ENCODE data around the gene KCTD18.

KCTD18 gene

DNA sequence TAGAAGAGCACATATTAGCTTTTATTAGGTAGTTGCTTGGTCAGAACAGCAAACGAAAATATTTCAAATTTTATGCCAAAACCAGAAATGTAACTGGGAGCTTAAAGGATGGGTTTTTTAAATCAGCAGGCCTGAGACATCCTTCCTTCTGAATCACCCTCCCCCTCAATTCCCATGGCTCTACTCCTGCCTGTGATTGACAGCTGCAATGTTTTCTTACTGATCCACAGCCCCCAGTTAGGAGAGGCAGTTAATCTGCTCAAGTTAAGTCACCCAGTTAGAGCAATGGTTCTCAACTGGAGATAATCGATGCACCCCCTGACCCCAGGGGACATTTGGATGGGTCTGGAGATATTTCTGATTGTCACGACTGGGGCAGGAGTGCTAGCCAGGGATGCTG, 24.9 kb downstream of the KCTD18 start:
- no peak for DNase-seq

GRCh38 chr2:200483729-200484198, 26.1 kb downstream of the KCTD18 start:
- no peak for DNase-seq

DNA sequence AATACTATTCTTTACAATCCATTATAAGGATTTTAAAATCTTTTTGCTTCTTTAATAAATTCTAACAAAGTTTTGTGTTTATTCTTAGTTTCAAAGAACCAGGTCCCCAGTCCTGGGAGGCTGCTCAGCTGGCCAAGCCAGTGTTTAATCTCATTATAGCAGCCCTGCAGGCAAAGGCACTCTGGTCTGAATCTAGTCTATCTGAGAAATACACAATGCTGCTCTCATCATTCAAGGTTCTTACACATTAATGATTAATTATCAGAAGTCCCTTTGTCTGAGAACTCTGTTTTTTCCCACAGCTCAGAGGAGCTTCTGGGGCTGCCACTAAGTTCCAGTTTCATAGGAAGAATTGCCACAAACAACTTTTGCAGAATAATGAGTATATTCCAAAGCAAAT, 27.7 kb downstream of the KCTD18 start:
- DNase-seq = no peak

DNA sequence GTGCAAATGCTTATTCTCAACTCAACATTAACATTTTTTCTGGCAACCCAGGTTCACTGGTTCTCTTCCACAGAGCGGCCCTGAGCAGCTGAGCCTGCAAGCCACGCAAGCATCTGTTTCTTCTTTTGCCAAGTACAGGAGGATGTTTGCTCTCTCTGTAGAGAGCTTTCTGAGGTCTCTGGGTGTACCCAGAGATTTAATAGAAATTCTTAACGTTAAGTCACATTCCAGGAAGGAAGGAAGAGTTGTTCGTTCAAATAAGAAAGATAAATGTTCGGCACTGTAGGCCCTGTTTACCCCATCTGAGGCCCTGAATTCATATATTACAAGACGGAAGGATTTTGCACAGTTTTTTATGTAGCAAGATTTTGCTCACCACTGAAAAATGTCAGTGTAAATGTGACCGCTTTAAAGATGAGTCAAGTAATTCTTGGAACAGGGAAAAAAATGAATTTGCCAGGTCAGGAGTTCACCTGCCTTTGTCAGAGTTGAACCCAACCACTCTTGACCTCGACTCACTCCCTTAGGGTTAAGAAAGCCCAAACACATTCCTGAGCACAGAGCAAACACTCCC, 30.1 kb downstream of the KCTD18 start:
- DNase-seq = no peak

DNA sequence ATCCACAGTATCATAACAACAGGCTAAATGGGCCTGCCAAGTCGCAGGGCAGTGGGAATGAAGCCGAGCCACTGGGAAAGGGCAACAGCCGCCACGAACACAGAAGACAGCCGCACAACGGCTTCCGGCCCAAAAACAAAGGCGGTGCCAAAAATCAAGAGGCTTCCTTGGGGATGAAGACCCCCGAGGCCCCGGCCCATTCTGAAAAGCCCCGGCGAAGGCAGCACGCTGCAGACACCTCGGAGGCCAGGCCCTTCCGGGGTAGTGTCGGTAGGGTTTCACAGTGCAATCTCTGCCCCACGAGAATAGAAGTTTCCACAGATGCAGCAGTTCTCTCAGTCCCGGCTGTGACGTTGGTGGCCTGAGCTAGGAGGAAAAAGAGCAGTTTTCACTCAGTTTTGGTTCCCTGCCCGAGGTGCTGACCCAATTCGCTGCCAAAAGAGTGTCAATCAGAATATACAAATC, 32.2 kb downstream of the KCTD18 start:
- DNase-seq = no peak

GRCh38 chr2:200476836-200477235, 33.0 kb downstream of the KCTD18 start:
- DNase-seq = no peak

- DNase-seq = no peak
These were observed 34.1 kb downstream of the KCTD18 start for GRCh38 chr2:200475795-200476194.

- DNase-seq = no peak
These were observed 36.9 kb downstream of the KCTD18 start for GRCh38 chr2:200472853-200473464.

DNA sequence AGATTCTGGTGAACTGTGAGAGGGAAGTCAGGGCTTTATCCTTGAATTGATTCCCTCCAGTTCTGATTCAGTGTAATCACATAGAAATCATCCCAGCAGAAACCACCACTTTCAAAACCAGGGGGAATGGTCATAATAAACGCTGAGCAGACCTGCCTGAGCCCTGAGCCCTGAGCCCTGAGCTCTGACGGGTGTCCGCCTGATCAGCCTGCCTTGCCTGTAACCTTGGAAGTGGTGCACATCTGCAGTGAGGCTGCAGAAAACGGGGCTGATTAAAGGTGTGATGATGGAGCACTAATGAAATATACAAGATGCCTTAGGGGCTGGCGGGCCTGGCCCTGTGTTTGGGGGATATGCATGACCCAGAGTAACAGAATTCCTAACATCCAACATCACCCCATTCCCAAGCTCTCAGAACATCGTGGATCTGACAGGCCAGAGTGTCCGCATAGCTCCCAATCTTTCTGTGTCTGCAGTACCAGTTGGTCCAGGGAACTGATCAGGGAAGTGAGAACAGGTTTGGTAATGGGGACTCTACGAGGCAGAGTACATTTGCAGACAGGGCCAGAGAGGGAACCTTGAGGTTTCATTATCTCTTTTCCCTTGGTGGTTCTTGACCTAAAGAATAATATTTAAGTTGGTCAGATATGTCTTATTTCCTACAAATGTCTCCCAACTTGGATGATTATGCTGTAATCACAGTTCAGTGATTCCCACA, 37.8 kb downstream of the KCTD18 start:
- DNase-seq = no peak

- DNase-seq = peak; percentile 63
These were observed 38.5 kb downstream of the KCTD18 start for GRCh38 chr2:200471324-200471848.

DNA sequence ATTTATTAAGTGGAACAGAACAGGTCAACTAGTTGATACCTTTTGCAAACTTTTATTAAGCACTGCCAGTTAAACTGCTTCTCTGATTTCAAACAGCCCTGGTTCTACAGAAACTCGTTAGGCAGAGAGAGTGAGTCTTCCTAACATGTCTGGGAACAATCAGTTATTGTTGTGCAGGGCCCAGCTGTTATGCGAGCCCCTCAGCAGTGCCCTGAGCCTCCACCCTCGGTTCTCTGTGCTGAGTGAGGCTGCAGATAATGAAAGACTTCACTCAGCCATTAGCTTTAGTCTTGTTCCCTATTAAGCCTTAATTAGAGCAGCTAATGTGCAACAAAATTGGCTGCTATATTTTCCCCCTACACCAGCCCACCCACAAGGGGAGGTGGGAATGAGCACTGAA, 39.6 kb downstream of the KCTD18 start:
- no peak for DNase-seq

DNA sequence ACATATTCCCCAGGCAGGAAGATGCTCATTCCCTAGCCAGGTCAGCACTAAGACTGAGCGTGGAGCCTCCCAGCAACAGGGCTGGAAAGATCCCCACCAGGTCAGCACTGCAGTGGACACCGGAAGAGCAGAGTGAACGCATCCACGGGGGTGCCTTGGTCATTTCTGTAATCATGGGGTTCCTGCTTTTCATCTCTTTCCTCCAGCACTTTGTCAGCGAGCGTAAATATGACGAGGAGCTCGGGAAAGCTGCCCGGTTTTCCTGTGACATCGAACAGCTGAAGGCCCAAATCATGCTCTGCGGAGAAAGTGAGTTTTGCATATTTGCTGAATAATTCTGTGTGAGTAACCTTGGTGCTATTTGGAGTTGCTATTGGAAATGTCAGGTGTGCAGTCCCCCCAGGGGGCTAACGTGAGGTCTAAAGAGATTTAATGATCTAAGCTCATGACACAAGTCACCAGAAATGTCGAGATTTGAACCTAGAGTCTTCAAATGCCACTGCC, 40.1 kb downstream of the KCTD18 start:
- DNase-seq = no peak

DNA sequence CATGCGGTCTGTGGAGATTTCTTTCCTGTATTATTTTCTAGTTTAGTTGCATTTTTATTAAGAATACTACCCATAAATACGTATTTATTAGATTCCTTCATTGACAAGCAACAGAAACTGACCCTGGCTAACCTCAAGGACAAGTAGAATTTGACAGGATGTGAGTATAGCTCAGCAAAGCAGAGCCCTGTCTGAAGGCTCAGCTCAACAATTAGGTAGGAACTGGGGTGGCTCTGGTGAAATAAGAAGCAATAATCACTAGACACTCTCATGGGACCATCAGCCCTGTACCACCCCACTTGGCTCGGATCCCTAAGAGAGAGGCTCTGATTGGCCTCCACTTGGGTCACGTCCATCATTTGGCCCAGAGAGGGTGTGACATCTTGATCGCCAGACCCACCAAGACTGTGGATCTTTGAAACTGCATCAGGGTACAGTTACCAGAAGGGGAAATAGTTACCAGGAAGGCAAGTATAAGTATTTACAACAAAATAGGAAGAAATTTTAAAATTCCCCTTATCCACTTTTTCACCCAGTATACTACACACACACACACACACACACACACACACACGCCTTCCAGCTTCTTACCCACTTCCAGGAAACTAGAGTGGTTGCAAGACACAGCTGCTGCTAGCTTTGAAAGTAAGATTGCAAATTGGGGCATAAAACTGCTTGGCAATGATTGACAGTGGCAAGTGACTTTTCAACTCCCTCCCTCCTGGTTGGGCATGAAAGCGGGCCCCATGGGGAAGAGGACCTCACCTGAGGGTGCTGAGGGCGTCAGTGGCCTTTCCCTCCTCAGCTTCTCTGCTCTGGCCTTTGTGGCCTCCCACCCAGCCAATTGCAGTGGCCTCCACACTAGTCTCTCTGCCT, 41.8 kb downstream of the KCTD18 start:
- peak; percentile 62 for DNase-seq

DNA sequence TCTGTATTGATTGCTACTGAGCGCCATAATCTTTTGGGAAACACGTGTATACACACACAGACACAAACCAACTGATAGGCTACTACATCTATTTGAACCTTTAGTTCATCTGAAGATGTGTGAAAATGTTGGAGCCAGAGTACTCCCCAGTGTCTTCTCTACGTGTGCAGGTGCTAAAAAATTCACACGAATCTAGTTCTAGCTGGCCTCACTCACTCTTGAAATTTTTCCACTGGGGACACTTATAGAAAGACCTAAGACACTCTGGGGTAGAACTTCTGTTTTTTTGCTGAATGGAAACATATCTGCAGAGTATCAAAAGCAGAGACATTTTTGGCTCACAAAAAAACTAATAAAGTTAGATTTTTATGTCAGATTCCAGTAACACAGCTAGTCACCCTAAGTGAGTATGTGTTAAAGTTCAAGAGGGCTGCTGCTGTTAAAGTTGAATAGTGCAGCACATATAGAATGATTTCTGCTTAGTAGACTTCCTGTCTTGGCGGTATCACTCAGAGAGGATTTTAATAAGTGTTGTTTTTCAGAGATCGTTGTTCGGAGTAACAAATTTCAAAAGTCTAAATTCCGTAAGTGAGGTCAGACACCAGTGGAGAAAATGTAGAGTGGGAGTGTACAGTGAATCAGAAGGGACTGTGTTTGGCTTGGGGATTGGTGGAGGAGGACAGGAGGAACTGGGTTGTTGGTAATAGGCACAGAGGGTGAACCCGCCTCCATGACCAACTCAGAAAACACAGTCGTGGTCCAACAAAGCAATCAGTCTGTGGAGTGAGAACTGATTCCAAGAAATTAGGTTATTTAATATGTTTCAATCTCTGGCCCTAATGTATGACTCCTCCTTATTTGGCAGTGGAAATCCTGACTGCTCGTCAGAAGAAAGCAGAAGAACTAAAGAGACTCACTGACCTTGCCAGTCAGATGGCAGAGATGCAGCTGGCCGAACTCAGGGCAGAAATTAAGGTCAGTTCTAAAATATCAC, 43.1 kb downstream of the KCTD18 start:
- DNase-seq = peak; percentile 59

DNA sequence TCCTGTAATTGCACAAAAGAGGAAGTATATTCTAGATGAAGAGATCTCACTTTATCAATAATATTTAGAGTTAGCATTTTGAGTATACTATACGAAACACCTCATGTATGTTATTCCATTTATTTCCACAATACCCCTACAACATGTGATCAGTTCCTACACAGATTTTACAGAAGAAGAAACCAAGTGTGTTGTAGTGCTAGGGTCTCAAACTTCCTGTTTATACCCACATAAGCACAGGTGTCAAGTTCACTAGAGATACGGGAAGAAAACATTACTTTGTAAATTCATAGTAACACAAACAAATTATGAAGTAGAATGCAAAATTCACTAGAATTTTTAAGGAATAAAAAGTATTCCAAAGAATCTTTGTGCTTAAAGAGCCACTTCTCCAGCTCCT, 46.4 kb downstream of the KCTD18 start:
- DNase-seq = no peak

GRCh38 chr2:200461846-200462710, 47.8 kb downstream of the KCTD18 start:
- DNase-seq = no peak

- no peak for DNase-seq
These were observed 50.8 kb downstream of the KCTD18 start for GRCh38 chr2:200459101-200459500.

GRCh38 chr2:200456567-200456966, 53.3 kb downstream of the KCTD18 start:
- DNase-seq = no peak

DNA sequence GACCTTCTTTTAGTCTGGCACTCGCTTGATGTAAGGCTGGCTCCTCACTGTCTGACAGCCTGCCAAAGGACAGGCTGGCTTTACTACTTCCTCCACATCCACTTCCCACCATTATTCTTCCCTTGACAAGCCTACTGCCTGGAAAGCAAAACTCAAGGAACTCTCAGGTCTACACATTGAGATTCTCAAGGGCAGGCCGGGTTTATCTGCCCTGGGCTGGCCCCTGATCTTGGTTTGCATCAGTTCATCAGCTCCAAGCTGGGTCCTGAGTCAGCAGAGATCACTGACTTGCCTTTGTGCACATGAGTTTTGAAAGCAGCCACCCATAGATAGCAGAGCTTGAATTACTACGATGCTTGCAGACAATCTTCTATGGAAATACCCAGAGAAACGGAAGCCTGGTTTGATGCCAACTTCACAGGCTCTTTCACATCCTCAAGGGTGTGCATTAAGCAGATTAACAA, 53.9 kb downstream of the KCTD18 start:
- DNase-seq = peak; percentile 16
